Neural progenitor cell (in vitro differentiated cells): ENCODE measurements around the gene EMILIN1. TPM values are rescaled to one million over a fixed set of nuclear protein-coding genes. Genes with fewer than 3 reads are reported as not detected.

Experiments used
- DNase-seq: peaks from one replicate; pipeline ENCODE4 v3.0.0-alpha.2; 2016; ENCODE audit warnings: low spot score
- H2AFZ ChIP-seq: fragments of 200-600 bp; sonication (generic); replicated peaks from 2 replicates; pipeline ENCODE4 v1.6.1; 2016; ENCODE audit warnings: antibody characterized with exemption
- H3F3A ChIP-seq: fragments of 200-600 bp; sonication (generic); 2 replicates; pipeline ENCODE4 v1.6.1; 2016; ENCODE audit warnings: antibody characterized with exemption, low read depth
- H3K27ac ChIP-seq: fragments of 200-600 bp; sonication (generic); 2 replicates; pipeline ENCODE4 v1.5.1; 2016; ENCODE audit warnings: mild to moderate bottlenecking
- H3K27me3 ChIP-seq: fragments of 200-600 bp; sonication (generic); 2 replicates; pipeline ENCODE4 v1.6.1; 2016; ENCODE audit warnings: mild to moderate bottlenecking, moderate library complexity
- H3K36me3 ChIP-seq: fragments of 200-600 bp; sonication (generic); 2 replicates; pipeline ENCODE4 v1.5.1; 2016
- H3K4me1 ChIP-seq: fragments of 200-600 bp; sonication (generic); 2 replicates; pipeline ENCODE4 v1.6.1; 2016; ENCODE audit warnings: mixed run types
- H3K4me2 ChIP-seq: fragments of 200-600 bp; sonication (generic); 2 replicates; pipeline ENCODE4 v1.6.1; 2016
- H3K4me3 ChIP-seq: fragments of 200-600 bp; sonication (generic); 2 replicates; pipeline ENCODE4 v1.5.1; 2016
- H3K79me2 ChIP-seq: fragments of 200-600 bp; sonication (generic); 2 replicates; pipeline ENCODE4 v1.6.1; 2016; ENCODE audit warnings: low read depth
- H3K9ac ChIP-seq: fragments of 200-600 bp; sonication (generic); 2 replicates; pipeline ENCODE4 v1.6.1; 2016
- H3K9me3 ChIP-seq: fragments of 200-600 bp; sonication (generic); 2 replicates; pipeline ENCODE4 v1.5.1; 2016; ENCODE audit warnings: low read depth
- H4K20me1 ChIP-seq: fragments of 200-600 bp; sonication (generic); 2 replicates; pipeline ENCODE4 v1.6.1; 2016; ENCODE audit warnings: low read depth
- H3K27ac Mint-ChIP-seq: 3 replicates; pipeline ENCODE4 v1.8.0; 2021; ENCODE audit warnings: mixed read lengths
- H3K27me3 Mint-ChIP-seq: 2 replicates; pipeline ENCODE4 v1.8.0; 2022; ENCODE audit warnings: low read depth, mild to moderate bottlenecking, inconsistent platforms, moderate library complexity, mixed read lengths; ENCODE audit not compliant: insufficient read depth
- H3K36me3 Mint-ChIP-seq: 3 replicates; pipeline ENCODE4 v1.8.0; 2021; ENCODE audit warnings: mixed read lengths
- H3K4me1 Mint-ChIP-seq: 3 replicates; pipeline ENCODE4 v1.8.0; 2021; ENCODE audit warnings: mixed read lengths
- H3K4me3 Mint-ChIP-seq: 3 replicates; pipeline ENCODE4 v1.8.0; 2021; ENCODE audit warnings: mild to moderate bottlenecking, moderate library complexity, mixed read lengths
- H3K9me3 Mint-ChIP-seq: 3 replicates; pipeline ENCODE4 v1.8.0; 2020; ENCODE audit warnings: mixed read lengths
- EZH2 ChIP-seq: fragments of 200-600 bp; sonication (generic); IDR thresholded peaks from 2 replicates; pipeline ENCODE4 v1.6.1; 2017; ENCODE audit warnings: antibody characterized with exemption, mild to moderate bottlenecking, moderate library complexity
- EZH2phosphoT487 ChIP-seq: fragments of 200-600 bp; sonication (generic); IDR thresholded peaks from 2 replicates; pipeline ENCODE4 v1.6.1; 2017; ENCODE audit warnings: antibody characterized with exemption
- total RNA-seq: library from RNA; depleted of rRNA; stranded (reverse); fragments of >200 nt; gene quantifications from 2 replicates; pipeline ENCODE4 v1.2.3, GENCODE V29; 2015; ENCODE audit warnings: low replicate concordance
- TF ChIP-seq, protein P1 (sequence below): fragments of 200-600 bp; sonication (generic); IDR thresholded peaks from 2 replicates; pipeline ENCODE4 v1.5.1; 2017; ENCODE audit warnings: antibody characterized with exemption, mild to moderate bottlenecking

EMILIN1 gene
- total RNA-seq, 1 donor from 2014 or later = 0.15 TPM

GRCh38 chr2:27088634-27089033 lies 10.2 kb downstream of the EMILIN1 start:
- H2AFZ ChIP-seq = no peak overlapping the region
- Mint-ChIP-seq H3K27ac (no peak overlapping the region), H3K36me3 (no peaks in the 10 kb centered on the region), H3K4me1 (peaks cover 17% of the 10 kb centered on the region), H3K27me3 (peaks cover 6% of the 10 kb centered on the region), H3K4me3 (peak overlapping the region; percentile 38), H3K9me3 (no peaks in the 10 kb centered on the region)
- no peak for DNase-seq
- peaks cover 10% of the 10 kb centered on the region for H3K4me1 ChIP-seq
- H3K27me3 ChIP-seq = peaks cover 19% of the 10 kb centered on the region
- H3K79me2 ChIP-seq = peaks cover 3% of the 10 kb centered on the region
- no peak overlapping the region for H3K4me3 ChIP-seq
- H3K4me2 ChIP-seq = no peak overlapping the region
- H3K27ac ChIP-seq = no peak overlapping the region
- H3F3A ChIP-seq = peaks cover 16% of the 10 kb centered on the region
- no peak overlapping the region for H3K9ac ChIP-seq
- H4K20me1 ChIP-seq = no peaks in the 10 kb centered on the region
- no peaks in the 10 kb centered on the region for H3K9me3 ChIP-seq
- TF ChIP-seq EZH2 = no peak
- H3K36me3 ChIP-seq = no peaks in the 10 kb centered on the region

- DNase-seq = no peak
- Histone ChIP-seq H3K9ac (no peak overlapping the region), H3K4me2 (no peak overlapping the region), H3K27me3 (peaks cover 19% of the 10 kb centered on the region), H3K4me3 (no peak overlapping the region), H2AFZ (no peak overlapping the region), H3K9me3 (no peaks in the 10 kb centered on the region), H3K4me1 (peaks cover 10% of the 10 kb centered on the region), H3K36me3 (no peaks in the 10 kb centered on the region), H3K79me2 (peaks cover 3% of the 10 kb centered on the region), H3K27ac (no peak overlapping the region), H3F3A (peaks cover 16% of the 10 kb centered on the region), H4K20me1 (no peaks in the 10 kb centered on the region)
- Mint-ChIP-seq H3K27ac (no peak overlapping the region), H3K9me3 (no peaks in the 10 kb centered on the region), H3K4me3 (no peak overlapping the region), H3K4me1 (peaks cover 14% of the 10 kb centered on the region), H3K36me3 (no peaks in the 10 kb centered on the region), H3K27me3 (peaks cover 6% of the 10 kb centered on the region)
- TF ChIP-seq, protein P1, sequence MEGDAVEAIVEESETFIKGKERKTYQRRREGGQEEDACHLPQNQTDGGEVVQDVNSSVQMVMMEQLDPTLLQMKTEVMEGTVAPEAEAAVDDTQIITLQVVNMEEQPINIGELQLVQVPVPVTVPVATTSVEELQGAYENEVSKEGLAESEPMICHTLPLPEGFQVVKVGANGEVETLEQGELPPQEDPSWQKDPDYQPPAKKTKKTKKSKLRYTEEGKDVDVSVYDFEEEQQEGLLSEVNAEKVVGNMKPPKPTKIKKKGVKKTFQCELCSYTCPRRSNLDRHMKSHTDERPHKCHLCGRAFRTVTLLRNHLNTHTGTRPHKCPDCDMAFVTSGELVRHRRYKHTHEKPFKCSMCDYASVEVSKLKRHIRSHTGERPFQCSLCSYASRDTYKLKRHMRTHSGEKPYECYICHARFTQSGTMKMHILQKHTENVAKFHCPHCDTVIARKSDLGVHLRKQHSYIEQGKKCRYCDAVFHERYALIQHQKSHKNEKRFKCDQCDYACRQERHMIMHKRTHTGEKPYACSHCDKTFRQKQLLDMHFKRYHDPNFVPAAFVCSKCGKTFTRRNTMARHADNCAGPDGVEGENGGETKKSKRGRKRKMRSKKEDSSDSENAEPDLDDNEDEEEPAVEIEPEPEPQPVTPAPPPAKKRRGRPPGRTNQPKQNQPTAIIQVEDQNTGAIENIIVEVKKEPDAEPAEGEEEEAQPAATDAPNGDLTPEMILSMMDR = no peak
- no peak for TF ChIP-seq EZH2phosphoT487
- TF ChIP-seq EZH2 = no peak
Observed at GRCh38 chr2:27089111-27089954, 10.9 kb downstream of the EMILIN1 start.

DNA sequence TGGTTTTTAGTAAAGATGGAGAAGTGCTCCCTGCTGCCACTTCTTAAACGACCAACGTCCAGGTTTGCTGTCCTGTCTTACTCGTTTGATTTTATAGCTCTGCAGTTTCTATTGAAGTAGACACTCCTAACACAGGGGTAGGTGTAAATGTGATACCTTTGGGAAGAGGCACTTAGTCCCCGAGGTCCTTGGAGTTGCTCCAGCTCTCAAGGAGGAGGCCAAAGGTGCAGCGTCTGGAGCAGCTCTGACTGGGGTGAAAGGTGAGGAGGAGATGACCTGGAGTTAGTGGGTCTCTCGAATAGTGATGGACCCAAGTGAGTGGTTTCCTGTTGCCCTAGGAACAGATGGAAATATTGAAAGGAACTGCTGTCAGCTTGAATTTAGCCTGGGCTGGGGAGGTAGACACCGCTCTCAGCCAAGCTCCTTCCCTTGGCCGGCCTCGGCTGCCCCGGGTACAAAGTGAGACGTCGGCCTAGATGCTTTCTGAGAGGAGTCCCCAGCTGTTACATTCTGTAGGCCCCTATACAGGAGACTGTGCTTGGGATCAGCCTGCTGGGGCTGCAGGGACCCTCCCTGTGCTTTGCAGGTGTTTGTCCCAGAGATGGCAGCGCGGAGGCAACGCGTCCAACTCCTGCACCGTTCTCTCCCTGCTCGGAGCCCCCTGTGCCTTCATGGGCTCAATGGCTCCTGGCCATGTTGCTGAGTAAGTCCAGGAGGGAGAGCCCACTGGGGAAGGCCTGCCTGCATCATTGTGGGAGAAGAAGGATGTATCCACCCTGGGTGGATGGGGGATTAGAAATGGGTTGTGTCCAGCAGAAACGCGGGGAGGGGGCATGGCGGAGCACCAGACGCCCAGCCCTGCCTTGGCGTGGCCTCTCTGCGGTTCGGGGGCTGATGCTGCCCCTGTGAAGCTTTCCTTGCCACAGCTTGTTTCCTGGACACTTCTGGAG lies 13.6 kb downstream of the EMILIN1 start:
- no peaks in the 10 kb centered on the region for H3K9me3 ChIP-seq
- no peak for TF ChIP-seq EZH2
- no peak for TF ChIP-seq EZH2phosphoT487
- TF ChIP-seq, protein P1 = no peak
- Mint-ChIP-seq H3K27ac (no peak overlapping the region), H3K36me3 (no peaks in the 10 kb centered on the region), H3K27me3 (peaks cover 13% of the 10 kb centered on the region), H3K9me3 (no peaks in the 10 kb centered on the region), H3K4me1 (peaks cover 16% of the 10 kb centered on the region), H3K4me3 (no peak overlapping the region)
- peaks cover 7% of the 10 kb centered on the region for H3K4me1 ChIP-seq
- no peak overlapping the region for H3K4me2 ChIP-seq
- peaks cover 5% of the 10 kb centered on the region for H3K27me3 ChIP-seq
- H3K36me3 ChIP-seq = no peaks in the 10 kb centered on the region
- peaks cover 3% of the 10 kb centered on the region for H3K79me2 ChIP-seq
- no peaks in the 10 kb centered on the region for H4K20me1 ChIP-seq
- no peak overlapping the region for H2AFZ ChIP-seq
- no peak overlapping the region for H3K4me3 ChIP-seq
- no peak overlapping the region for H3K27ac ChIP-seq
- no peak for DNase-seq
- no peak overlapping the region for H3K9ac ChIP-seq
- H3F3A ChIP-seq = peaks cover 4% of the 10 kb centered on the region
